ENCODE measurements around the gene PIM1. TPM values are rescaled to one million over a fixed set of nuclear protein-coding genes. Genes with fewer than 3 reads are reported as not detected.

The PIM1 gene
- total and polyA plus RNA-seq, 9 of the 15 experiments (the other 6 are each of a cell fraction or from before 2014, with no cell fraction given) = 19.0 to 789 (median 212) TPM

DNA sequence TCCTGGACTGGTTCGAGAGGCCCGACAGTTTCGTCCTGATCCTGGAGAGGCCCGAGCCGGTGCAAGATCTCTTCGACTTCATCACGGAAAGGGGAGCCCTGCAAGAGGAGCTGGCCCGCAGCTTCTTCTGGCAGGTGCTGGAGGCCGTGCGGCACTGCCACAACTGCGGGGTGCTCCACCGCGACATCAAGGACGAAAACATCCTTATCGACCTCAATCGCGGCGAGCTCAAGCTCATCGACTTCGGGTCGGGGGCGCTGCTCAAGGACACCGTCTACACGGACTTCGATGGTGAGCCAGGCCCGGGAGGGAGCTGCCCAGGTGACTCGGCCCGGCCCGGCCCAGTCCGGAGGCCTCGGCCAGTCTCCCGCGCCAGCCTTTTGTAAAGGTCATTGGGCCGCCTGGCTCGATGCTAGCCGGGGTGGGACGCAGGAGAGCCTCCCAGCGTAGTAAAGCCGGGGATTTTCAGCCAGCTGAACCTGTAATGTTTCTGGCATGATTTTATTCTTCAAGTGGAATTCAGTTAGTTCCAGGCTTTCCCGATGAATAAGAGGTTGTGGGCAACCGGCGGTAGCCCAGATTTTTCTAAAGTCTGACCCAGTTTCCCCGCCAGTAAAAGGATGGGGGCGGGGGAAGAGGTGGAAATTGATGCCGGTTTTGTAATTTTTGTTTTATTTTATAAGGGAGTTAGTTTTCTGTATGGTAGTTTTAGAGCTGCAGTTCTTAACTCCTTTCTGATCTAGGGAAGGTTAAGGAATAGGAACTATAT, 1.4 kb downstream of the PIM1 start (continued):
- TF ChIP-seq, protein P1, sequence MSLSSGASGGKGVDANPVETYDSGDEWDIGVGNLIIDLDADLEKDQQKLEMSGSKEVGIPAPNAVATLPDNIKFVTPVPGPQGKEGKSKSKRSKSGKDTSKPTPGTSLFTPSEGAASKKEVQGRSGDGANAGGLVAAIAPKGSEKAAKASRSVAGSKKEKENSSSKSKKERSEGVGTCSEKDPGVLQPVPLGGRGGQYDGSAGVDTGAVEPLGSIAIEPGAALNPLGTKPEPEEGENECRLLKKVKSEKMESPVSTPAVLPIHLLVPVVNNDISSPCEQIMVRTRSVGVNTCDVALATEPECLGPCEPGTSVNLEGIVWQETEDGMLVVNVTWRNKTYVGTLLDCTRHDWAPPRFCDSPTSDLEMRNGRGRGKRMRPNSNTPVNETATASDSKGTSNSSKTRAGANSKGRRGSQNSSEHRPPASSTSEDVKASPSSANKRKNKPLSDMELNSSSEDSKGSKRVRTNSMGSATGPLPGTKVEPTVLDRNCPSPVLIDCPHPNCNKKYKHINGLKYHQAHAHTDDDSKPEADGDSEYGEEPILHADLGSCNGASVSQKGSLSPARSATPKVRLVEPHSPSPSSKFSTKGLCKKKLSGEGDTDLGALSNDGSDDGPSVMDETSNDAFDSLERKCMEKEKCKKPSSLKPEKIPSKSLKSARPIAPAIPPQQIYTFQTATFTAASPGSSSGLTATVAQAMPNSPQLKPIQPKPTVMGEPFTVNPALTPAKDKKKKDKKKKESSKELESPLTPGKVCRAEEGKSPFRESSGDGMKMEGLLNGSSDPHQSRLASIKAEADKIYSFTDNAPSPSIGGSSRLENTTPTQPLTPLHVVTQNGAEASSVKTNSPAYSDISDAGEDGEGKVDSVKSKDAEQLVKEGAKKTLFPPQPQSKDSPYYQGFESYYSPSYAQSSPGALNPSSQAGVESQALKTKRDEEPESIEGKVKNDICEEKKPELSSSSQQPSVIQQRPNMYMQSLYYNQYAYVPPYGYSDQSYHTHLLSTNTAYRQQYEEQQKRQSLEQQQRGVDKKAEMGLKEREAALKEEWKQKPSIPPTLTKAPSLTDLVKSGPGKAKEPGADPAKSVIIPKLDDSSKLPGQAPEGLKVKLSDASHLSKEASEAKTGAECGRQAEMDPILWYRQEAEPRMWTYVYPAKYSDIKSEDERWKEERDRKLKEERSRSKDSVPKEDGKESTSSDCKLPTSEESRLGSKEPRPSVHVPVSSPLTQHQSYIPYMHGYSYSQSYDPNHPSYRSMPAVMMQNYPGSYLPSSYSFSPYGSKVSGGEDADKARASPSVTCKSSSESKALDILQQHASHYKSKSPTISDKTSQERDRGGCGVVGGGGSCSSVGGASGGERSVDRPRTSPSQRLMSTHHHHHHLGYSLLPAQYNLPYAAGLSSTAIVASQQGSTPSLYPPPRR (CRISPR knock-in tag; IDR thresholded peaks at IDR 0.05; ENCODE audit: borderline replicate concordance) = no peak
- TF ChIP-seq JUND (IDR thresholded peaks at IDR 0.05; ENCODE audit: borderline replicate concordance, low read depth, low read length) = peak; percentile 5; the same call in 1 of the 2 replicates
- no peak for TF ChIP-seq JUND (tag; IDR thresholded peaks at IDR 0.05; ENCODE audit: borderline replicate concordance, low read depth, low read length)
- no peak for TF ChIP-seq BRD9 (IDR thresholded peaks at IDR 0.05; ENCODE audit: low read depth, partially characterized antibody)
- TF ChIP-seq, protein P2, sequence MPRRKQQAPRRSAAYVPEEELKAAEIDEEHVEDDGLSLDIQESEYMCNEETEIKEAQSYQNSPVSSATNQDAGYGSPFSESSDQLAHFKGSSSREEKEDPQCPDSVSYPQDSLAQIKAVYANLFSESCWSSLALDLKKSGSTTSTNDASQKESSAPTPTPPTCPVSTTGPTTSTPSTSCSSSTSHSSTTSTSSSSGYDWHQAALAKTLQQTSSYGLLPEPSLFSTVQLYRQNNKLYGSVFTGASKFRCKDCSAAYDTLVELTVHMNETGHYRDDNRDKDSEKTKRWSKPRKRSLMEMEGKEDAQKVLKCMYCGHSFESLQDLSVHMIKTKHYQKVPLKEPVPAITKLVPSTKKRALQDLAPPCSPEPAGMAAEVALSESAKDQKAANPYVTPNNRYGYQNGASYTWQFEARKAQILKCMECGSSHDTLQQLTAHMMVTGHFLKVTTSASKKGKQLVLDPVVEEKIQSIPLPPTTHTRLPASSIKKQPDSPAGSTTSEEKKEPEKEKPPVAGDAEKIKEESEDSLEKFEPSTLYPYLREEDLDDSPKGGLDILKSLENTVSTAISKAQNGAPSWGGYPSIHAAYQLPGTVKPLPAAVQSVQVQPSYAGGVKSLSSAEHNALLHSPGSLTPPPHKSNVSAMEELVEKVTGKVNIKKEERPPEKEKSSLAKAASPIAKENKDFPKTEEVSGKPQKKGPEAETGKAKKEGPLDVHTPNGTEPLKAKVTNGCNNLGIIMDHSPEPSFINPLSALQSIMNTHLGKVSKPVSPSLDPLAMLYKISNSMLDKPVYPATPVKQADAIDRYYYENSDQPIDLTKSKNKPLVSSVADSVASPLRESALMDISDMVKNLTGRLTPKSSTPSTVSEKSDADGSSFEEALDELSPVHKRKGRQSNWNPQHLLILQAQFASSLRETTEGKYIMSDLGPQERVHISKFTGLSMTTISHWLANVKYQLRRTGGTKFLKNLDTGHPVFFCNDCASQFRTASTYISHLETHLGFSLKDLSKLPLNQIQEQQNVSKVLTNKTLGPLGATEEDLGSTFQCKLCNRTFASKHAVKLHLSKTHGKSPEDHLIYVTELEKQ (CRISPR knock-in tag; IDR thresholded peaks at IDR 0.05) = no peak
- TF ChIP-seq, protein P3, sequence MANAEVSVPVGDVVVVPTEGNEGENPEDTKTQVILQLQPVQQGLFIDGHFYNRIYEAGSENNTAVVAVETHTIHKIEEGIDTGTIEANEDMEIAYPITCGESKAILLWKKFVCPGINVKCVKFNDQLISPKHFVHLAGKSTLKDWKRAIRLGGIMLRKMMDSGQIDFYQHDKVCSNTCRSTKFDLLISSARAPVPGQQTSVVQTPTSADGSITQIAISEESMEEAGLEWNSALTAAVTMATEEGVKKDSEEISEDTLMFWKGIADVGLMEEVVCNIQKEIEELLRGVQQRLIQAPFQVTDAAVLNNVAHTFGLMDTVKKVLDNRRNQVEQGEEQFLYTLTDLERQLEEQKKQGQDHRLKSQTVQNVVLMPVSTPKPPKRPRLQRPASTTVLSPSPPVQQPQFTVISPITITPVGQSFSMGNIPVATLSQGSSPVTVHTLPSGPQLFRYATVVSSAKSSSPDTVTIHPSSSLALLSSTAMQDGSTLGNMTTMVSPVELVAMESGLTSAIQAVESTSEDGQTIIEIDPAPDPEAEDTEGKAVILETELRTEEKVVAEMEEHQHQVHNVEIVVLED (CRISPR knock-in tag; IDR thresholded peaks at IDR 0.05) = 0 out of 2 replicates have a peak, but pooled peaks have one; percentile 17
- no peak for TF ChIP-seq C11orf30 (IDR thresholded peaks at IDR 0.05; ENCODE audit: low read depth)
- no peak for TF ChIP-seq ZNF124 (CRISPR knock-in tag; IDR thresholded peaks at IDR 0.05)
- no peak for TF ChIP-seq MIER1 (IDR thresholded peaks at IDR 0.05; ENCODE audit: low read depth)
- peak; percentile 11 to 25; a peak in 2 of 4 replicates for TF ChIP-seq RAD21 (CRISPR knock-in tag; conservative IDR thresholded peaks at IDR 0.05 in 1 of 2, IDR thresholded peaks at IDR 0.05 in 1 of 2)
- TF ChIP-seq ZNF143 (CRISPR knock-in tag; IDR thresholded peaks at IDR 0.05) = 0 out of 2 replicates have a peak, but pooled peaks have one; percentile 7
- TF ChIP-seq SREBF1 (IDR thresholded peaks at IDR 0.05; ENCODE audit: borderline replicate concordance, low read depth, low read length) = no peak
- TF ChIP-seq MTA2 (IDR thresholded peaks at IDR 0.05; ENCODE audit: low read depth) = no peak
- no peak for TF ChIP-seq EP400 (IDR thresholded peaks at IDR 0.05)
- TF ChIP-seq TEAD4 (IDR thresholded peaks at IDR 0.05; ENCODE audit: low read length) = no peak
- peak; percentile 90; the same call in 1 of the 2 replicates for TF ChIP-seq TEAD4 (CRISPR knock-in tag; IDR thresholded peaks at IDR 0.05; ENCODE audit: borderline replicate concordance)
- no peak for TF ChIP-seq MAFG (tag; conservative IDR thresholded peaks at IDR 0.05)
- TF ChIP-seq TEAD1 (CRISPR knock-in tag; IDR thresholded peaks at IDR 0.05) = 0 out of 4 replicates have a peak, but pooled peaks of 1 of the 2 experiments have one; percentile 40
